OCI-LY7 (cell line): ENCODE results near the gene PDZRN4. TPM values are rescaled to one million over a fixed set of nuclear protein-coding genes. Genes with fewer than 3 reads are reported as not detected.

Source experiments
- BruUV-seq: library from RNA; stranded (reverse); fragments of 400-500 nt; replicated peaks from 2 replicates; lab custom pipeline; 2021; lab: Mats Ljungman, UMichigan
- CTCF ChIA-PET: fragments of 300-600 bp; sonication (Branson Sonifier 250); formaldehyde crosslinking; loops from one replicate; lab custom pipeline; 2022; ENCODE audit warnings: antibody characterized with exemption; ENCODE audit not compliant: unreplicated experiment; lab: Charles Lee
- POLR2A ChIA-PET: fragments of 300-600 bp; sonication (Branson Sonifier 250); formaldehyde crosslinking; loops from one replicate; lab custom pipeline; 2022; ENCODE audit warnings: antibody characterized with exemption; lab: Charles Lee
- DNase-seq: peaks from one replicate; pipeline ENCODE4 v3.0.0-alpha.2; 2015; ENCODE audit warnings: low spot score
- H2AFZ ChIP-seq: fragments of 200-600 bp; sonication (generic), shearing (Covaris generic); 2 replicates; pipeline ENCODE4 v1.6.1; 2014; ENCODE audit warnings: mild to moderate bottlenecking, antibody characterized with exemption, low read length, moderate library complexity
- H3K27ac ChIP-seq: fragments of 200-600 bp; sonication (generic); 2 replicates; pipeline ENCODE4 v1.5.1; 2014; ENCODE audit warnings: mixed run types, low read depth, mild to moderate bottlenecking, moderate library complexity, low read length, inconsistent platforms; ENCODE audit not compliant: poor library complexity, severe bottlenecking
- H3K36me3 ChIP-seq: fragments of 200-600 bp; sonication (generic); 2 replicates; pipeline ENCODE4 v1.6.1; 2014; ENCODE audit warnings: mild to moderate bottlenecking, antibody characterized with exemption, low read length, moderate library complexity, mixed read lengths; ENCODE audit not compliant: insufficient read depth
- H3K4me1 ChIP-seq: fragments of 200-600 bp; sonication (generic); 2 replicates; pipeline ENCODE4 v1.5.1; 2014; ENCODE audit warnings: mild to moderate bottlenecking, low read length; ENCODE audit not compliant: insufficient read depth, poor library complexity, severe bottlenecking
- H3K4me2 ChIP-seq: fragments of 200-600 bp; sonication (generic); 2 replicates; pipeline ENCODE4 v1.6.1; 2014; ENCODE audit warnings: mild to moderate bottlenecking, low read length
- H3K4me3 ChIP-seq: fragments of 200-600 bp; sonication (generic); 2 replicates; pipeline ENCODE4 v1.5.1; 2014; ENCODE audit warnings: mild to moderate bottlenecking, low read depth, low read length; ENCODE audit not compliant: poor library complexity, severe bottlenecking
- H3K79me2 ChIP-seq: fragments of 200-600 bp; sonication (generic); 2 replicates; pipeline ENCODE4 v1.6.1; 2016; ENCODE audit warnings: low read depth, mild to moderate bottlenecking, low read length, moderate library complexity, mixed read lengths; ENCODE audit not compliant: insufficient read depth
- H3K9me2 ChIP-seq: fragments of 200-600 bp; sonication (generic); 2 replicates; pipeline ENCODE4 v1.6.1; 2016; ENCODE audit warnings: mild to moderate bottlenecking, low read length, mixed read lengths; ENCODE audit not compliant: insufficient read depth
- H3K9me3 ChIP-seq: fragments of 200-600 bp; sonication (generic); 2 replicates; pipeline ENCODE4 v1.6.1; 2014; ENCODE audit warnings: mild to moderate bottlenecking, mixed run types, low read length, mixed read lengths
- H4K20me1 ChIP-seq: fragments of 200-600 bp; sonication (generic); 2 replicates; pipeline ENCODE4 v1.6.1; 2014; ENCODE audit warnings: mild to moderate bottlenecking, antibody characterized with exemption, low read length, moderate library complexity, mixed read lengths; ENCODE audit not compliant: insufficient read depth
- CTCF ChIP-seq: fragments of 200-600 bp; sonication (generic); conservative IDR thresholded peaks from 2 replicates; pipeline ENCODE4 v1.5.1; 2014; ENCODE audit warnings: mild to moderate bottlenecking, antibody characterized with exemption, low read length, moderate library complexity, mixed read lengths
- EZH2phosphoT487 ChIP-seq: fragments of 200-600 bp; sonication (generic); IDR thresholded peaks from 2 replicates; pipeline ENCODE4 v1.6.1; 2018; ENCODE audit warnings: low read depth, borderline replicate concordance, mild to moderate bottlenecking, mixed run types, antibody characterized with exemption, low read length, moderate library complexity, mixed read lengths
- intact Hi-C: fragments of 100-400 bp; cut with micrococcal nuclease; formaldehyde crosslinking; loops from one replicate; pipeline ENCODE4 v1.10.0; 2022; ENCODE audit not compliant: unreplicated experiment
- total RNA-seq, 2 experiments: library from RNA; depleted of rRNA in 1 of 2; stranded (reverse); fragments of >200 nt in 1 of 2; shearing (Covaris generic) in 1 of 2; gene quantifications; 2 replicates each; pipeline ENCODE4 v1.2.3, GENCODE V29; 2014 to 2022

PDZRN4 gene
- total RNA-seq, 2 experiments from 2014 or later, result 6.8 to 16.8 TPM

GRCh38 chr12:41364211-41364610, 176.1 kb downstream of the PDZRN4 start:
- Histone ChIP-seq H4K20me1 (no peaks in the 10 kb centered on the region), H3K4me2 (no peak overlapping the region), H3K79me2 (no peaks in the 10 kb centered on the region), H2AFZ (no peak overlapping the region), H3K9me2 (no peaks in the 10 kb centered on the region), H3K4me3 (no peak overlapping the region), H3K9me3 (no peaks in the 10 kb centered on the region), H3K4me1 (no peaks in the 10 kb centered on the region), H3K36me3 (no peaks in the 10 kb centered on the region), H3K27ac (no peak overlapping the region)
- BruUV-seq, result no TSS peak
- POLR2A ChIA-PET, result interaction anchor here (0.5 to 0.9 kb wide), 3 partner anchors 240 to 623 kb away, joined by 3 to 4 read pairs (median 3); no protein-coding TSS in a partner anchor
- TF ChIP-seq EZH2phosphoT487 (no peak), CTCF (no peak)
- CTCF ChIA-PET, result no interaction called here
- no peak for DNase-seq
- intact Hi-C loops, result no loop called here

DNA sequence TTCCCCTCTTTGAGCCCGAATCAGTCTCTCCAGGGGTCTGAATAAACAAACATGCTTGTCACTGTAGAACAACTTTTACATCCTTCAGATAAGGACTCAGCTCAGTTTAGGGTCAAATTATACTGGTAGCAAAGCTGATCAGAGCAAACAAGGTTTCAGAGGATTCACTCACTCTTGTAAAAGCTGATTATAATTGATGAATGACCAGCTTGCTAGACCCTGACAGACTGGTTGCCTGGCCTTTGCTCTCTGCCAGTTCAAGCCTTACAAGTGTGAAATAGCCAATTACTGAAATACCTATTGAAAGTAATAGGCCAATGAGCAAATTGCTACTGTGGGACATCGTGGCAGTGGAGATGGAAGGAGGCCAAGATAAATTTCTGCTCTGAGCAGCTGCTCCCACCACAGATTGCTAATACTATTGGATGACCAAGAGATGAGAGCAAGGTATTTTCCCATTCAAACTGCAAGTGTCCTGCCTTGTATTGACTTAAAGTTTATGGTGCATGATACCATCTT, 177.6 kb downstream of the PDZRN4 start:
- Histone ChIP-seq H2AFZ (no peak overlapping the region; the same call in 1 of the 2 replicates), H3K27ac (no peak overlapping the region), H3K4me1 (no peaks in the 10 kb centered on the region), H3K4me3 (no peak overlapping the region), H3K9me2 (no peaks in the 10 kb centered on the region), H3K36me3 (no peaks in the 10 kb centered on the region), H3K79me2 (no peaks in the 10 kb centered on the region), H3K4me2 (no peak overlapping the region), H4K20me1 (no peaks in the 10 kb centered on the region), H3K9me3 (no peaks in the 10 kb centered on the region)
- POLR2A ChIA-PET, result interaction anchor here (0.6 to 1.0 kb wide), 3 partner anchors 75 to 226 kb away, joined by 3 read pairs; no protein-coding TSS in a partner anchor
- no TSS peak for BruUV-seq
- DNase-seq, result no peak
- intact Hi-C loops, result no loop called here
- TF ChIP-seq CTCF (no peak), EZH2phosphoT487 (no peak)
- CTCF ChIA-PET, result no interaction called here

DNA sequence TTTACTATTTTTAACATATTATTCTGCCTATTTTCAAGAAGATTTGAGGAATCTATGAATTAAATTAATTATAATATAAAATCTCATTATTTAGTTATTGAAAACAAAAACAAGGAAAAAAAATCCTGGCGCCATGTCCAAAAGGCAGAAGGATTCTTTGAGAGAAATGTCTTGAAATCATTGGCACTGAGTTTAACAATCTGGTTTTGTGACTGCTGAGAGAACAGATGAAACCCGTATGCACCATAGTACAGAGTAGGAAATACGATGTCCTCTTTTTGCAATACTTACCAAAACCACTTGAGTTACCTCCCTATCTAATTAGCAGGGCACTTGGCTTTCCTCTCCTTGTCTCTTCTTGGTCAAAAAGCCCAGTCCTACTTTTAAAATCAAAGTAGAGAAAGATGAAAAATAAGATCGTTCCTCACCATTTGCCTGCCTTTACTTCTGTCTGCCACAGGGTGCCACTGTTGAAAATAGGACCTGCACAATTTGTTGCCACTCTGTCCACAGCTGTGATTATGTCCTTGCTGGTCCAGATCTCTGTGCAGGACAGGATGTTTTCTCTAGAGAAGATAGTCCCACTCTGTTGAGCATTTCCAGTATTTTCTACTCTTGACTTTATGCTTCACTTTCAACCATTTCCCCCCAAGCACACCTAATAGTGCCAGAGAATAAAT, 179.7 kb downstream of the PDZRN4 start:
- Histone ChIP-seq H3K4me2 (no peak overlapping the region), H3K36me3 (no peaks in the 10 kb centered on the region), H3K9me3 (no peaks in the 10 kb centered on the region), H3K4me3 (no peak overlapping the region), H4K20me1 (no peaks in the 10 kb centered on the region), H3K9me2 (no peaks in the 10 kb centered on the region), H3K27ac (no peak overlapping the region), H3K79me2 (no peaks in the 10 kb centered on the region), H3K4me1 (no peaks in the 10 kb centered on the region), H2AFZ (peak overlapping the region; percentile 70)
- peak; percentile 54 for DNase-seq
- POLR2A ChIA-PET, result interaction anchor here (1.3 kb wide), 1 partner anchor 72 kb away, joined by 3 read pairs; no protein-coding TSS in a partner anchor
- no TSS peak for BruUV-seq
- CTCF ChIA-PET, result no interaction called here
- intact Hi-C loops, result loop anchor here (1.0 to 2.0 kb wide), 2 partner anchors 247 to 657 kb away; no protein-coding TSS in a partner anchor
- TF ChIP-seq EZH2phosphoT487 (no peak), CTCF (peak; percentile 86)
